Measurements from ENCODE around the gene ZNF222. TPM values are rescaled to one million over a fixed set of nuclear protein-coding genes. Genes with fewer than 3 reads are reported as not detected.
A peak's percentile ranks its signal among the peaks of the same experiment; 100 is the strongest.

The ZNF222 gene
- total RNA-seq, 1 experiment from 2014 or later = 5.3 TPM

DNA sequence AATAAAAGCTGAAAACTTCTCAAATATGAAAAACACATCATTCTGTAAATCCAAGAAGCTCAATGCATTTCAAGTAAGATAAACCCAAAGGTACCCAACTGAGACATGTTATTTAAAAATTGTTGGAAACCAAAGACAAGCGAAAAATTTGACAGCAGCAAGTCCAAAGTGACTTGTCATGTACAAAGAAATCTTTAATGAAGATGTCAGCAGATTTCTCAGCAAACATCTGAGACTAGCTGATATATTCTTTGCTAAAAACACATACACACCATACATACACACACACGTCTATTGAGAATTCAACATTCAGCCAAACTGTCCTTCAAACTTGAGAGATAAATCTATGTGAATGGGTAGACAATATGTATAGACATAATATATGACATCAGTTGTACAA, 5.7 kb upstream of the ZNF222 start:
- TF ChIP-seq, protein P1, sequence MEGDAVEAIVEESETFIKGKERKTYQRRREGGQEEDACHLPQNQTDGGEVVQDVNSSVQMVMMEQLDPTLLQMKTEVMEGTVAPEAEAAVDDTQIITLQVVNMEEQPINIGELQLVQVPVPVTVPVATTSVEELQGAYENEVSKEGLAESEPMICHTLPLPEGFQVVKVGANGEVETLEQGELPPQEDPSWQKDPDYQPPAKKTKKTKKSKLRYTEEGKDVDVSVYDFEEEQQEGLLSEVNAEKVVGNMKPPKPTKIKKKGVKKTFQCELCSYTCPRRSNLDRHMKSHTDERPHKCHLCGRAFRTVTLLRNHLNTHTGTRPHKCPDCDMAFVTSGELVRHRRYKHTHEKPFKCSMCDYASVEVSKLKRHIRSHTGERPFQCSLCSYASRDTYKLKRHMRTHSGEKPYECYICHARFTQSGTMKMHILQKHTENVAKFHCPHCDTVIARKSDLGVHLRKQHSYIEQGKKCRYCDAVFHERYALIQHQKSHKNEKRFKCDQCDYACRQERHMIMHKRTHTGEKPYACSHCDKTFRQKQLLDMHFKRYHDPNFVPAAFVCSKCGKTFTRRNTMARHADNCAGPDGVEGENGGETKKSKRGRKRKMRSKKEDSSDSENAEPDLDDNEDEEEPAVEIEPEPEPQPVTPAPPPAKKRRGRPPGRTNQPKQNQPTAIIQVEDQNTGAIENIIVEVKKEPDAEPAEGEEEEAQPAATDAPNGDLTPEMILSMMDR (IDR thresholded peaks at IDR 0.05; ENCODE audit: unreplicated experiment) = no peak
- H3K36me3 Mint-ChIP-seq (ENCODE audit: insufficient read depth, unreplicated experiment) = no peaks in the 10 kb centered on the region
- H3K9me3 Mint-ChIP-seq (ENCODE audit: low read depth, unreplicated experiment) = peaks cover 11% of the 10 kb centered on the region

DNA sequence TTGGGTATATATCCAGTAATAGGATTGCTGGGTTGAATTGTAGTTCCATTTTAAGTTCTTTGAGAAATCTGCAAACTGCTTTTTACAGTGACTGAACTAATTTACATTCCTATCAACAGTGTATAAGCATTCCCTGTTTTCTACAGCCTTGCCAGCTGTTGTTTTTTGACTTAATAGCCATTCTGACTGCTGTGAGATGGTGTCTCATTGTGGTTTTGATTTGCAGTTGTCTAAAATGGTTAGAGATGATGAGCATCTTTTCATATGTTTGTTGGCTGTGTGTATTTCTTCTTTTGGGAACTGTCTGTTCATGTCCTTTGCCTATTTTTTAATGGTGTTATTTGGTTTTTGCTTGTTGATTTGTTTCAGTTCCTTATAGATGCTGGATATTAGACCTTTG, 4.0 kb upstream of the ZNF222 start:
- Mint-ChIP-seq H3K4me3 (ENCODE audit: low read depth, unreplicated experiment) (no peak overlapping the region), H3K4me1 (ENCODE audit: low read depth, unreplicated experiment) (peaks cover 5% of the 10 kb centered on the region), H3K36me3 (ENCODE audit: insufficient read depth, unreplicated experiment) (peaks cover 14% of the 10 kb centered on the region), H3K27me3 (ENCODE audit: unreplicated experiment) (peaks cover 27% of the 10 kb centered on the region), H3K9me3 (ENCODE audit: low read depth, unreplicated experiment) (peaks cover 6% of the 10 kb centered on the region), H3K27ac (ENCODE audit: unreplicated experiment) (no peak overlapping the region)
- intact Hi-C loops (cut with micrococcal nuclease; ENCODE audit: unreplicated experiment) = no loop called here
- DNase-seq = no peak
- BruUV-seq (replicated peaks) = no TSS peak
- TF ChIP-seq, protein P1 (IDR thresholded peaks at IDR 0.05; ENCODE audit: unreplicated experiment) = no peak
- CTCF ChIA-PET = no interaction called here

More for the DNA sequence above, 5.7 kb upstream of the ZNF222 start:
- Mint-ChIP-seq H3K27ac (ENCODE audit: unreplicated experiment) (no peak overlapping the region), H3K4me1 (ENCODE audit: low read depth, unreplicated experiment) (no peaks in the 10 kb centered on the region), H3K4me3 (ENCODE audit: low read depth, unreplicated experiment) (no peak overlapping the region), H3K27me3 (ENCODE audit: unreplicated experiment) (peaks cover 27% of the 10 kb centered on the region)
- intact Hi-C loops (cut with micrococcal nuclease; ENCODE audit: unreplicated experiment) = no loop called here
- CTCF ChIA-PET = no interaction called here
- no peak for DNase-seq
- BruUV-seq (replicated peaks) = no TSS peak

DNA sequence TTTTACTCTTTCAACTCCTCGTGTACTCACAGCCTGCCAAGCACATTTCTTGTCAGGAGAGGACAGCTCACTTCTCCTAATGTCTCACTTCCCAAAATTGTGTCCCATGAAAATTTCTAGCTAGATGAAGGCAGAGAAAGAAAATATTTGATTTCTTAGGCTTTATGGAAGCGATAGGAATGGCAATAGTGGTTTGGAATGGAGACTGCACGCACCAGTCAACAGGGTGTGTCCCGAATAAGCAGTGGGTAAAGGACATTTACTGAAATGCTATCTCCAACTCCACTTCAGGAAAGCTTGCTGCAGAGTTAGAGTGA, 321 bp upstream of the ZNF222 start:
- H3K4me3 Mint-ChIP-seq (ENCODE audit: low read depth, unreplicated experiment) = peak overlapping the region; percentile 93
- H3K4me1 Mint-ChIP-seq (ENCODE audit: low read depth, unreplicated experiment) = peaks cover 7% of the 10 kb centered on the region
- intact Hi-C loops (cut with micrococcal nuclease; ENCODE audit: unreplicated experiment) = loop anchor here (1.0 kb wide), 1 partner anchor 22 kb away; no protein-coding TSS in a partner anchor
- H3K27ac Mint-ChIP-seq (ENCODE audit: unreplicated experiment) = peak overlapping the region; percentile 90
- CTCF ChIA-PET = no interaction called here
- TF ChIP-seq, protein P1 (IDR thresholded peaks at IDR 0.05; ENCODE audit: unreplicated experiment) = no peak
- peaks cover 10% of the 10 kb centered on the region for H3K9me3 Mint-ChIP-seq (ENCODE audit: low read depth, unreplicated experiment)
- peaks cover 14% of the 10 kb centered on the region for H3K36me3 Mint-ChIP-seq (ENCODE audit: insufficient read depth, unreplicated experiment)
- DNase-seq = no peak
- peaks cover 13% of the 10 kb centered on the region for H3K27me3 Mint-ChIP-seq (ENCODE audit: unreplicated experiment)
- no TSS peak for BruUV-seq (replicated peaks)

DNA sequence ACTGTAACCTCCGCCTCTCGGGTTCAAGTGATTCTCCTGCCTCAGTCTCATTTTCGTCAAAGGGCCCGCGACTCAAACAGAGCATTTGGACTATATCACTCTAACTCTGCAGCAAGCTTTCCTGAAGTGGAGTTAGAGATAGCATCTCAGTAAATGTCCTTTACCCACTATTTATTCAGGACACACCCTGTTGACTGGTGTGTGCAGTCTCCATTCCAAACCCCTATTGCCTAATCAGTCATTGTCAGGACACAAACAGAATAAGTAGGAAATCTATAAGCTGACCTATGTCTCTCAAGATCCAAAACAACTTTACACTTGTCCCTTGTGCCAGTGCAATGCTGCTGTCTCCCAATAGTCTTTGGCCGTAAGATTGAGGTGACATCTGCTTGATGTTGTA, 1.4 kb downstream of the ZNF222 start:
- Mint-ChIP-seq H3K27me3 (ENCODE audit: unreplicated experiment) (peaks cover 6% of the 10 kb centered on the region), H3K4me1 (ENCODE audit: low read depth, unreplicated experiment) (peaks cover 7% of the 10 kb centered on the region), H3K36me3 (ENCODE audit: insufficient read depth, unreplicated experiment) (peaks cover 16% of the 10 kb centered on the region), H3K4me3 (ENCODE audit: low read depth, unreplicated experiment) (no peak overlapping the region), H3K27ac (ENCODE audit: unreplicated experiment) (no peak overlapping the region), H3K9me3 (ENCODE audit: low read depth, unreplicated experiment) (peaks cover 12% of the 10 kb centered on the region)
- CTCF ChIA-PET = no interaction called here
- intact Hi-C loops (cut with micrococcal nuclease; ENCODE audit: unreplicated experiment) = no loop called here
- TF ChIP-seq, protein P1 (IDR thresholded peaks at IDR 0.05; ENCODE audit: unreplicated experiment) = no peak
- no peak for DNase-seq
- no TSS peak for BruUV-seq (replicated peaks)
